ENCODE measurements around the gene IKZF3.
"Not testable (repeated sequence)": the region's sequence is repeated elsewhere in the genome, so short reads cannot be mapped to it uniquely, and the experiment has no call there.

Gene IKZF3

DNA sequence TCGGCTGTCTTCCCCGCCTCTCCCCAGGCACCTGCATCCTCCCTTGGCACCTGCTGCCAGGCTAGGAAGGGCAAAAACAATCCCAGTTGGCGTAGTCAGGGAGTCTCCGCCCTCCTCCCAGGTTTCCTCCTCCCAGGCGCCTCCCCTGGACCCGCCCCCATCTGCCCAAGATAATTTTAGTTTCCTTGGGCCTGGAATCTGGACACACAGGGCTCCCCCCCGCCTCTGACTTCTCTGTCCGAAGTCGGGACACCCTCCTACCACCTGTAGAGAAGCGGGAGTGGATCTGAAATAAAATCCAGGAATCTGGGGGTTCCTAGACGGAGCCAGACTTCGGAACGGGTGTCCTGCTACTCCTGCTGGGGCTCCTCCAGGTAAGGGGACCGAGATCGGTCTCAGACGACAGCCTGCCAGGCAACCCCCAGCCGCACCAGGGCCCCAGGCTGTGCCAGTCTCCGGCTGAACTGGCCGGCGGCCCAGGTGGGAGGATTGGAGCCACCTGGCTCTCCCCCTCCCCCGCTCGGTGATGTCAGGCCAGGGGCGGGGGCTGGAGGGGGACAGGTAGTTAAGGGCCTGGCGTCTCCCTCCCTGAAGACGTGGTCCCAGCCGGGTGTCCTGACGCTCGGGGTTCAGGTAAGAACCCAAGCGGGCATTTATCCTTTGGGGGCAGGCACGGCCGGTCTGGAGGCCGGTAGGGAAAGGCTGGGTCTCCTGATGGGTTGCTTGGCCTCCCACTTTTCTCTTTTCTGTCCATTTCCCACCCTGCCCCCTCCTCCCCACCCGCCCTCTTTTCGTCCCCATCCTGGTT, 126.1 kb downstream of the IKZF3 start, which contains the start of gene GRB7:
Gene GRB7 (plus strand): TSS at position 179 of the 808 bp plus-strand sequence. CDS start 4,364 bp downstream, outside the sequence.
- no peak for DNase-seq

DNA sequence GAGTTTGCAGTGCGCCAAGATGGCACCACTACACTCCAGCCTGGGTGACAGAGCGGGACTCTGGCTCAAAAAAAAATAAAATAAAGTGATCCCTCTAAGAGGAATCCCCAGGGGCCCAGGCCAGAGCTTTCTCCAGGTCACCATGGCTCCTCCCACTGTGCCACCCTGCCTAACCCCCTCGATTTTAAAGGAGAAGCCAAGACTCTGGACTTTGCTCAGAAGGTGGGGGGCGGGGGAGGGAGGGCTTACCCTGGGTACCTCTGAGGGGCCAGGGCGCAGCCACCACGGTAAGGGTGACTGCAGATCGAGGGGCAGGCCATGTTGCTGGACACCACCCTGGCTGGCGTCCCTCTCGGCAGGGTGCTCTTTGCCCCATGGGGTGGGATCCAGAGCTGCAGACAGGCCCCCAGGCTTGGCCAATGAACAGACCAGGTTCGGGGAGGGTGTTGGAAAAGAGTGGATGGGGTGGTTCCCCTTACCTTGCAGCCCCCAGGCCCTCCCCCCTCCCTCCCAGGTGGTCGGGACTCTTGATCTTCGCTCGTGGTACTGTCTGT, 126.8 kb downstream of the IKZF3 start:
- no peak for DNase-seq

DNA sequence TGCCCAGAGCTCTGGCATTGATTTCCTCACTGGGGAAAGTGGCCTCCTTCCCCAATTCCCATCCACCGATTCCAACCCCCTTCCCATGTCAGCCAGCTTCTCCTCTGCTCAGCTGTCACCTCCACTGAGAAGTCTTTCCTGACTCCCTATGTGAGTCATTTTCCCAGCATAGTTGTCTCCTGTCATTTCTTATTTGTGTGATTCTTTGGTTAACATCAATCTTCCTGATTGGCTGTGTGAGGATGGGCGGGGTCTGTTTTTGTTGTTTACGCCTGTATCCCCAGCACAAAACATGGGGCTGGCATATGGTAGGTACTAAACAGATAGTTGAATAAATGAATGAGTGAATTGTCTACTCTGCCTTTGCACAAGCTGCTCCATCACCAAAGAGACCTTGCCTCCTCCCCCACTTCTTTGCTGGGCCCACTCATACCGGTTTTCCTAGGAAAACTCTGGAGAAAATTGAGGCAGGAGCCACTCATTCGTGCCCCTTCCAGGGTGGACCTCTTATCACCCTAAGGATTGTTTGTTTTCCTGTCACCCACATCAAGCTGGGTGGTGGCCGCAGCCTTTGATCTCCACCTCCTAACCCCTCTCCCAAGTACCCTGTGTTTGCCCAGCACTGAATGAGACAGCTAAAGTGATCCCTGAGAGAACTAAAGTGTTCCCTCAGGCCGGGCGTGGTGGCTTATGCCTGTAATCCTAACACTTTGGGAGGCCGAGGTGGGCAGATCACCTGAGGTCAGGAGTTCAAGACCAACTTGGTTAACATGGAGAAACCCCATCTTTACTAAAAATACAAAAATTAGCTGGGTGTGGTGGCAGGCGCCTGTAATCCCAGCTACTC, 127.6 kb downstream of the IKZF3 start:
- no peak for DNase-seq

DNA sequence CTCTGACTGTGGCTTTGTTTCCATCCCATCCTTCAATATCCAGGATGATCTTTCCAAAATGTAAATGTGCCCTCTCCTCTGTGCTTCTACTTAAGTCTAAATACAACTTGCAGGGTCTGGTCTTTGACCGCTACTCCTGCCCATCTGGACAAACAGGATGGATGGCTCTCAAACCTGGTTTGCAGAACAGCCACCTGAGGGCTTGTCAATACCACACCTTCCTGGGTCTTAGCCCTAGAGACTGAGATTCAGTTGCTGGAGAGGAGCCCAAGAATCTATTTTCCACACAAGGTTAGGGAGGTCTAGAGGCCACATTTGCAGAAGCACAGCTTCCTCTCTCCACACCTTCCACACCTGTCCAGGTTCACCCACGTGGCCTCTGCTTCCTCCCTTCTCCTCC, 128.2 kb downstream of the IKZF3 start:
- no peak for DNase-seq

DNA sequence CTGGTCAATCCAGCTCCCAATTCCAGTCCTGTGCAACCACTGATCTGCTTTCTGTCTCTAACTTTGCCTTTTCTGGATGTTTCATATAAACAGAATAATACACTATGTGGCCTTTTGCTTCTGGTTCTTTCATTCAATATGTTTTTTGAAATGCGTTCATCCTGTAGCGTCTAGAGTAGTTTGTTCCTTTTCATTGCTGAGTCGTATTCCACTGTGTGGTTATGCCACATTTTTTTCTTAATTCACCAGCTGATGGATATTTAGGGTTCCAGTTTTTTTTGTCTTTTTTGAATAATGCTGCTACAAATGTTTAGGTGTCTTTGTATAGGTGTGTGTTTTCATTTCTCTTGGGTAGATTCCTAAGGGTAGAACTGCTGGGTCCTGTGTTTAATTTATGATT, 131.5 kb downstream of the IKZF3 start:
- DNase-seq: no peak

DNA sequence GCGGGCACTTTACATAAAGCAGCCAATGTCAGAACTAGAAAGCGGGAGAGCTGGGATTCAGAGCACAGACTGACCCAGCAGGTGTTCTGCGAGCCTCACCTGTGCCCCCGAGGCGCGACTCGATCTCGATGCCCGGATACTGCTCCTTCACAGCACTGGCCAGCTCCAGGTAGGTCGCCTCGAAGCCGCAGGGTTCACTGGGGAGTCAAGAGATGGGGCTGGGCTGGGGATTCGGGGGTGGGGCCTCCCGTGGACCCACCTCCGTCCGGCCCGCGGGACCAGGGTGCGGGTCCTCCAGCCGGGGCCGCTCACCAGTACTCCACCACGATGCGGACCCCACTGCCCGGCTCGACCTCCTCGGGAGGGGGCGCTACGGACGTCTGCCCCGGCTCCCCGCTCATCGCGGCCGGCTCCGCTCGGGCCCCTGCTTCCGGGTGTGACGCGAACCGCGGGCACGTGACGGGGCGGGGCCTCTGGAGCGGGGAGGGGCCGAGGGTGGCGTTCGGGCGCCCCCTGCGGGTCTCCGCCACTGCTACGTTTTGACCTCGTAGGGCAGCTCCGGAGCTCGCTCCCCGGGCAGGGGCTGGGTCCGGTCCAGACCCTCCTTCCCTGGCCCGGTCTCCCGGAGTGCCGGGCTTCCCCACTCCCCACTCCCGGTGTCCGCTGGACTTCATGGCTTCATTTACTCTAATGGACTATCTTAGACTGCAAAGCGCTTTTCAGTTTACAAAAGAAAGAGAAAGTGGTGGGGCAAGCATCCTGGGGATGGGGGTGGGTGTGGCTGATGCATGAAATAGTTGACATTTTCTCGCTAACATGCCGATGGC, 133.8 kb downstream of the IKZF3 start, which contains the start of gene MIEN1:
Gene MIEN1 (minus strand): TSS at position 438 of the 827 bp plus-strand sequence. CDS start 37 bp downstream, at position 401.
- DNase-seq: peak; percentile 89

DNA sequence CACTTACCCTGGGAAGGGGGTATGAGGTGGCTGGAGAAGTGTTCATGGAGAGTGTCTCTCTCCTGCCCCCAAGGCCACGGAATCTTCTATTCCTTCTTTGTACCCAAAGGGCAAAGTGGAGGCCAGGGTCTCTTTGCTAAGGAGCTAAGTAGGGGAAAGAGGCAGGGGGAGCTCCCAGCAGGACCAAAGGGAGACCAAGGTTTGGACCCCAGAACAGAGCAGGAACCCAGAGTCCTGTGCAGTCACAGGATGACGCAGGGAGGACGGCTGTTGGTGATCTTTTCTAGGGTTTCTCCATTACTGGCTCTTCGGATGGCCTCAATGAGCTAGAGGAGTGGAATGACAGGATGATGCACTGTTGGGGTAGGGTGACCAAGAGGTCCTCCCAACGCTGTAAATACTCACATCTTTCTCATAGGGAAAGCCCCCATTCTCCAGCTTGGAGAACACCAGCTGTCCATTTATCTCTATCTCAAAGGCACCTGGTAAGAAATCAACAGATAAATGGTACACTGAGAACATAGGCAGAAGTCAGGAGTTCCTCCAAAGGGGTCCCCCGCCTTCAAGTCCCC, 134.7 kb downstream of the IKZF3 start:
- no peak for DNase-seq

DNA sequence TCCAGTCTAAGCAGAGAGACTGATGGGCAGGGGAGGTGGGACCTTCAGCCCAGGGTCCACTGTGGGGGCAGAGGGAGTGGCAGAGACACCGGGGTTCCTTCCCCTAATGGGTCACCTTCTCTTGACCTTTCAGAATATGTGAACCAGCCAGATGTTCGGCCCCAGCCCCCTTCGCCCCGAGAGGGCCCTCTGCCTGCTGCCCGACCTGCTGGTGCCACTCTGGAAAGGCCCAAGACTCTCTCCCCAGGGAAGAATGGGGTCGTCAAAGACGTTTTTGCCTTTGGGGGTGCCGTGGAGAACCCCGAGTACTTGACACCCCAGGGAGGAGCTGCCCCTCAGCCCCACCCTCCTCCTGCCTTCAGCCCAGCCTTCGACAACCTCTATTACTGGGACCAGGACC, 136.6 kb downstream of the IKZF3 start:
- no peak for DNase-seq

DNA sequence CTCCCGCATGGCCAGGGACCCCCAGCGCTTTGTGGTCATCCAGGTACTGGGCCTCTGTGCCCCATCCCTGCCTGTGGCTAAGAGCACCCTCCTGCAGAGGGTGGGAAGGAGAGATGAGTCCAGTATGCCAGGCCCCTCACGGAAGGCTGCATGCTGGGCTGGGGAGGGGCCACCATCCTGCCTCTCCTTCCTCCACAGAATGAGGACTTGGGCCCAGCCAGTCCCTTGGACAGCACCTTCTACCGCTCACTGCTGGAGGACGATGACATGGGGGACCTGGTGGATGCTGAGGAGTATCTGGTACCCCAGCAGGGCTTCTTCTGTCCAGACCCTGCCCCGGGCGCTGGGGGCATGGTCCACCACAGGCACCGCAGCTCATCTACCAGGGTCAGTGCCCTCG, 137.5 kb downstream of the IKZF3 start:
- no peak for DNase-seq

DNA sequence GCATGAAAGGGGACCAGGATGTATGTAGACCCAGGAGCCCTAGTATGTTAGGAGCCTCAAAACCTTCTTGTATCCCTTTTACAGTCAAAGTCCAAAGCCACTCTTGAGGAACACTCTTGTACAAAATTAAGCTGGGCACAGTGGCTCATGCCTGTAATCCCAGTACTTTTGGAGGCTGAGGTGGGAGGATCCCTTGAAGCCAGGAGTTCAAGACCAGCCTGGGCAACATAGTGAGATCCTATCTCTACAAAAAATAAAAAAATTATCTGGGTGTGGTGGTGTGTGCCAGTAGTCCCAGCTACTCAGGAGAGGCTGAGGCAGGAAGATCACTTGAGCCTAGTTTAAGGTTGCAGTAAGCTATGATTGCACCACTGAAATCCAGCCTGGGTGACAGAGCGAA, 138.2 kb downstream of the IKZF3 start:
- not testable (repeated sequence) for DNase-seq

DNA sequence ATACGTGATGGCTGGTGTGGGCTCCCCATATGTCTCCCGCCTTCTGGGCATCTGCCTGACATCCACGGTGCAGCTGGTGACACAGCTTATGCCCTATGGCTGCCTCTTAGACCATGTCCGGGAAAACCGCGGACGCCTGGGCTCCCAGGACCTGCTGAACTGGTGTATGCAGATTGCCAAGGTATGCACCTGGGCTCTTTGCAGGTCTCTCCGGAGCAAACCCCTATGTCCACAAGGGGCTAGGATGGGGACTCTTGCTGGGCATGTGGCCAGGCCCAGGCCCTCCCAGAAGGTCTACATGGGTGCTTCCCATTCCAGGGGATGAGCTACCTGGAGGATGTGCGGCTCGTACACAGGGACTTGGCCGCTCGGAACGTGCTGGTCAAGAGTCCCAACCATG, 139.4 kb downstream of the IKZF3 start:
- no peak for DNase-seq

DNA sequence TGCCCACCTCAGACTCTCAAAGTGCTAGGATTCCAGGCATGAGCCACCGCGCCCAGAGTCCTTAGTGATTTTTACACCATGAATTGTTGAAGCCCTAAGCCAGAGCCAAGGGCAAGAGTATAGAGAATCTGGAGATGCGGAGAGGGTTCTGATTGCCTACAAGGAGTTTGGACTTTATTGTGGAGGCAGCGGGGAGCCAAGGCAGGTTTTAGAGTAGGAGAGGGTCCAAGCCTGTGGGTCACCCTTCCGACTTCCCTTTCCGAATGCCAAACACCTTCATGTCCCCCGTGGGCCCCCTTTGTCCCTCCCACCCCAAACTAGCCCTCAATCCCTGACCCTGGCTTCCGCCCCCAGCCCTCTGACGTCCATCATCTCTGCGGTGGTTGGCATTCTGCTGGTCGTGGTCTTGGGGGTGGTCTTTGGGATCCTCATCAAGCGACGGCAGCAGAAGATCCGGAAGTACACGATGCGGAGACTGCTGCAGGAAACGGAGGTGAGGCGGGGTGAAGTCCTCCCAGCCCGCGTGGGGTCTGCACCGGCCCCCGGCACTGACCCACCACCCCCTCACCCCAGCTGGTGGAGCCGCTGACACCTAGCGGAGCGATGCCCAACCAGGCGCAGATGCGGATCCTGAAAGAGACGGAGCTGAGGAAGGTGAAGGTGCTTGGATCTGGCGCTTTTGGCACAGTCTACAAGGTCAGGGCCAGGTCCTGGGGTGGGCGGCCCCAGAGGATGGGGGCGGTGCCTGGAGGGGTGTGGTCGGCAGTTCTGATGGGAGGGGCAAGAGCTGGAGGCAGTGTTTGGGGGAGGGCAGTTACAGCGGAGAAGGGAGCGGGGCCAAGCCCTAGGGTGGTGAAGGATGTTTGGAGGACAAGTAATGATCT, 140.9 kb downstream of the IKZF3 start:
- no peak for DNase-seq

DNA sequence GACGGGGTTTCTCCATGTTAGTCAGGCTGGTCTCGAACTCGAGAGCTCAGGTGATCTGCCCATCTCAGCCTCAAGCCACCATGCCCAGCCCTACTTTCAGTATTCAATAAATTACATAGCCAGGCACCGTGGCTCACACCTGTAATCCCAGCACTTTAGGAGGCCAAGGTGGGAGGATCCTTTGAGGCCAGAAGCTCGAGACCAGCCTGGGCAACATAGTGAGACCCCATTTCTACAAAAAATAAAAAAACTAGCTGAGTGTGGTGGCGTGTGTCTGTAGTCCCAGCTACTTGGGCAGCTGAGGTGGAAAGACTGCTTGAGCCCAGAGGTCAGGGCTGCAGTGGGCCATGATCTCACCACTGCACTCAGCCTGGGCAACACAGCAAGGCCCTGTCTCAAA, 142.0 kb downstream of the IKZF3 start:
- no peak for DNase-seq

DNA sequence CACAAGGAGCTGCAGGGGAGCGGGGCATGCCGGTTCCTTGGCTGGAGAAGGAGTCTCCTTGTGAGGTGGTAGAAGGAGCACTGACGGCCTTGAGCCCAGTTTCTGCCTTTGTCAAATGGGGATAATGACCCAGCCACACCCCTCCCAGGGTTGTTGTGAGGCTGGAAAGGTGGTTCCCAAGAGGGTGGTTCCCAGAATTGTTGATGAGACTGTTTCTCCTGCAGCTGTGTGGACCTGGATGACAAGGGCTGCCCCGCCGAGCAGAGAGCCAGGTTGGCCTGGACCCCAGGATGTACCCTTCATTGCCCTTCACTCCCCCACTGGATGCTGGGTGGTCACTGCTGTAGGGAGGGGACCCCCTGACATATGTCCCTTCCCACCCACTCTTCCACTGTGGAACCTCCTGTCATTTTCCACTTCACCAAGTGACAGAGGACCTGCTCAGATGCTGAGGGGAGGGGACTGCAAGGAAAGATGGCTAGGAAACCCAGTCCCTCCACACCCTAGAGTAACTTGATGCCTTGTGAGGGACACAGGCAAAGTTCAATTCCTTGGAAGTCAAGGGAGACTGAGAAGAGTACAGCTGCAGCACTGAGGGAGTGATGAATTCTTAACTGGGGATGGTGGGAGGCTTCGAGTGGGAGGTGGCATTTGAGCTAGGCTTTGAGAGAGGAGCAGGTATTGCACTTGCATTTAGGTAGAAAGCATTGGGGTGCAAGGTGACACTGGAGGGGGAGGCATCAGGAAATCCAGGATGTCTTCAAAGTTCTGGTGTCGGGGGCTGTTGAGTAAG, 144.4 kb downstream of the IKZF3 start:
- DNase-seq: no peak

DNA sequence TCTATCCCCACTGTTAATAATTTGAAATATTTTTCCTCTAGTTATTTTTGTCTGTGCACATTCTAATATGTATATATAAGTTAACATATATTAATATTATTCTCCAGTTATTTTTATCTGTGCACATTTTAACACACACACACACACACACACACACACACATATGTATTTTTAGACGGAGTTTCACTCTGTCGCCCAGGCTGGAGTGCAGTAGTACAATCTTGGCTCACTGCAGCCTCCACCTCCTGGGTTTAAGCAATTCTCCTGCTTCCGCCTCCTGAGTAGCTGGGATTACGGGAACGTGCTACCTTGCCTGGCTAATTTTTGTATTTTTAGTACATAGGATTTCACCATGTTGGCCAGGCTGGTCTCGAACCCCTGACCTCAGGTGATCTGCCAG, 146.5 kb downstream of the IKZF3 start:
- no peak for DNase-seq

DNA sequence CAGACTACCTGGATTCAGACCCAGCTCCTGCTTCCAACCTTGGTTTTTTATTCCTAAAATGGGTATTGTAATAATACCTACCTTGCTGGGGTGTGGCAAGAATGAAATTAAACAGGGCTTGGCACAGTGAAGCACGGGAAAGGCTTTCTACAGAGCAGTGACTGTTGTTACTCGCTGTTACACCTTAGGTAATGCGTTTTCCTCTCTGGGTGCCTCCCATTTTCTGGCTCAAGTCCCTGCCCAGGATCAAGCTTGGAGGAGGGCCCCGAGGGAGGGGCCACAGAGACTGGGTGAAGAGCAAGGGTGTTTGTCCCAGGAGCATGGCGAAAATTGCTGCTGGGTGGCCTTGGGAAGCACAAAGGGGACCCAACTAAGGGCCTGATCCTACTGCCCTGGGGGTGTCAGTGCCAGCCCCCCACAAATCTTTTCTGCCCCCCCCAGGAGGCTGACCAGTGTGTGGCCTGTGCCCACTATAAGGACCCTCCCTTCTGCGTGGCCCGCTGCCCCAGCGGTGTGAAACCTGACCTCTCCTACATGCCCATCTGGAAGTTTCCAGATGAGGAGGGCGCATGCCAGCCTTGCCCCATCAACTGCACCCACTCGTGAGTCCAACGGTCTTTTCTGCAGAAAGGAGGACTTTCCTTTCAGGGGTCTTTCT, 147.1 kb downstream of the IKZF3 start:
- DNase-seq: no peak

DNA sequence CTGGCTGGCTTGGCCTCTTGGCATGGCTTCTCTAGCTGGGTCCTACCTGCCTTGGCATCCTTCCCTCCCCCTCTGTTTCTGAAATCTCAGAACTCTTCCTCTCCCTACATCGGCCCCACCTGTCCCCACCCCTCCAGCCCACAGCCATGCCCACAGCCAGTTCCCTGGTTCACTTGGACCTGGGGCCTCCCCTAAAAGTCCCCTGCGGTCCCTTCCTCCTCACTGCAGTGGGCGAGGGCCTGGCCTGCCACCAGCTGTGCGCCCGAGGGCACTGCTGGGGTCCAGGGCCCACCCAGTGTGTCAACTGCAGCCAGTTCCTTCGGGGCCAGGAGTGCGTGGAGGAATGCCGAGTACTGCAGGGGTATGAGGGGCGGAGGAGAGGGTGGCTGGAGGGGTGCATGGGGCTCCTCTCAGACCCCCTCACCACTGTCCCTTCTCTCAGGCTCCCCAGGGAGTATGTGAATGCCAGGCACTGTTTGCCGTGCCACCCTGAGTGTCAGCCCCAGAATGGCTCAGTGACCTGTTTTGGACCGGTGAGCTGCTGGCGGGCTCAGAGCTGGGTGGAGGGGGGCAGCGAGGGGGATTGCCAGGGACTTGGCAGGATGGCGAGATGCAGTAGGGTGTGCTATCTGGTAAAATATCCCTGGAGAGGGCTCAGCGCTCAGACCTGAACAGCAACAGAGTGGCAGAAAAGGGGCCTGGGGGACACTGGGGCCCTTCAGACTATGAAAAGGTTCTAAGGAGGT, 147.9 kb downstream of the IKZF3 start:
- no peak for DNase-seq

DNA sequence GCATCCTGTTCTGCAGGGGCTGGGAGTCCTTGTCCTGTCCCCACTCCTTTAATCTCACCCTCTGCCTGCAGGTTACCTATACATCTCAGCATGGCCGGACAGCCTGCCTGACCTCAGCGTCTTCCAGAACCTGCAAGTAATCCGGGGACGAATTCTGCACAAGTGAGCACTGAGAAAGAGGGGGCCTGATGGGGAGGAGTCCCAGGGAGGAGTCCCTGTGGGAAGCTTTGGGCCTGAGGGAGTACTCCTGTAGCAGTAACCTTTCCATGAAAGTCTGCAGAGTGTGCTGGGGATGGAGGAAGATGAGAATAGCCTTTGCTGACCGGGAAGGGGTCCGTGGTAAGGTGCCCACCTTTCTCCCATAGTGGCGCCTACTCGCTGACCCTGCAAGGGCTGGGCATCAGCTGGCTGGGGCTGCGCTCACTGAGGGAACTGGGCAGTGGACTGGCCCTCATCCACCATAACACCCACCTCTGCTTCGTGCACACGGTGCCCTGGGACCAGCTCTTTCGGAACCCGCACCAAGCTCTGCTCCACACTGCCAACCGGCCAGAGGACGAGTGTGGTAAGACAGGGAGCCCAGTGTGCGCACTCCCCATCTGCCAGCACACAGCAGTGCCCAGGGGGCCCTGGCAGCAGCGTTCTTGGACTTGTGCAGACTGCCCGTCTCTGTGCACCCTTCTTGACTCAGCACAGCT, 148.6 kb downstream of the IKZF3 start:
- DNase-seq: no peak

All from activated gamma-delta T cell (primary cell).